PFSK-1 (cell line): ENCODE data around the gene B4GALT2.

Experiments used
- FOXP2 ChIP-seq: optimal IDR thresholded peaks from 2 replicates; pipeline ENCODE3; 2011; ENCODE audit warnings: borderline replicate concordance, control low read depth, inconsistent platforms; ENCODE audit not compliant: insufficient read depth; ENCODE audit errors: extremely low read length, extremely low read depth
- POLR2AphosphoS5 ChIP-seq: IDR thresholded peaks from 2 replicates; pipeline ENCODE4 v1.6.1; 2012; ENCODE audit warnings: low read depth, mild to moderate bottlenecking, control low read depth, low read length, moderate library complexity
- REST ChIP-seq, 2 experiments: IDR thresholded peaks; 2 replicates each; pipeline versions ENCODE4 v1.6.1 to v1.8.0; 2011 to 2012; ENCODE audit warnings: low read depth in 2 of 2, low read length in 2 of 2, control low read depth in 1 of 2, inconsistent platforms in 1 of 2, mild to moderate bottlenecking in 1 of 2, moderate library complexity in 1 of 2; ENCODE audit not compliant: insufficient read depth in 1 of 2
- SIN3A ChIP-seq: IDR thresholded peaks from 2 replicates; pipeline ENCODE4 v1.6.1; 2012; ENCODE audit warnings: mild to moderate bottlenecking, low read length, moderate library complexity, borderline replicate concordance; ENCODE audit not compliant: insufficient read depth
- TAF1 ChIP-seq: IDR thresholded peaks from 2 replicates; pipeline ENCODE4 v1.6.1; 2012; ENCODE audit warnings: low read length, control low read depth, borderline replicate concordance; ENCODE audit not compliant: insufficient read depth

B4GALT2 gene

GRCh38 chr1:43954036-43954435 is 25.0 kb upstream of the B4GALT2 start:
- TF ChIP-seq REST (IDR thresholded peaks at IDR 0.05; ENCODE audit: insufficient read depth in 1 of 2, low read depth in 2 of 2, low read length in 2 of 2) (no peak), TAF1 (no peak), POLR2AphosphoS5 (no peak), SIN3A (no peak), FOXP2 (no peak)

GRCh38 chr1:43956234-43956633 is 22.8 kb upstream of the B4GALT2 start:
- TF ChIP-seq POLR2AphosphoS5 (no peak), FOXP2 (no peak), TAF1 (no peak), SIN3A (no peak), REST (IDR thresholded peaks at IDR 0.05; ENCODE audit: insufficient read depth in 1 of 2, low read depth in 2 of 2, low read length in 2 of 2) (no peak)

- no peak for TF ChIP-seq FOXP2
- no peak for TF ChIP-seq SIN3A
- no peak for TF ChIP-seq REST (IDR thresholded peaks at IDR 0.05; ENCODE audit: insufficient read depth in 1 of 2, low read depth in 2 of 2, low read length in 2 of 2)
- TF ChIP-seq POLR2AphosphoS5, result no peak
- no peak for TF ChIP-seq TAF1
Observed at GRCh38 chr1:43957407-43958040, 21.5 kb upstream of the B4GALT2 start.

GRCh38 chr1:43958351-43959255 is 20.4 kb upstream of the B4GALT2 start:
- TF ChIP-seq REST (IDR thresholded peaks at IDR 0.05; ENCODE audit: insufficient read depth in 1 of 2, low read depth in 2 of 2, low read length in 2 of 2), result no peak
- no peak for TF ChIP-seq TAF1
- no peak for TF ChIP-seq POLR2AphosphoS5
